Fibroblast of lung (primary cell): ENCODE data around the gene GBF1.

Experiments used
- CTCF ChIP-seq, 2 donors: IDR thresholded peaks in 1 of 2; conservative IDR thresholded peaks in 1 of 2; 1 replicate in 1 of 2; 2 replicates in 1 of 2; pipeline ENCODE4 v1.5.1; 2011 to 2012; ENCODE audit warnings: low read length in 2 of 2, control low read depth in 1 of 2, inconsistent platforms in 1 of 2, low read depth in 1 of 2, mild to moderate bottlenecking in 1 of 2
- EZH2 ChIP-seq: IDR thresholded peaks from 2 replicates; pipeline ENCODE4 v1.5.1; 2012; ENCODE audit warnings: low read length, control low read depth, mild to moderate bottlenecking; ENCODE audit errors: missing control alignments

GRCh38 chr10:102284531-102284930 lies 39.2 kb downstream of the GBF1 start:
- no peak for TF ChIP-seq CTCF (conservative IDR thresholded peaks at IDR 0.05 in 1 of 2, IDR thresholded peaks at IDR 0.05 in 1 of 2; ENCODE audit: low read depth in 1 of 2, low read length in 2 of 2)
- TF ChIP-seq EZH2: no peak
